K562 (cell line): Measurements from ENCODE around the gene ANXA10.

ENCODE experiments used
- CEBPB ChIP-seq: fragments of 450-650 bp; IDR thresholded peaks from 2 replicates; pipeline ENCODE4 v1.6.1; 2016; ENCODE audit warnings: missing genetic modification characterization, missing compliant biosample characterization
- CTBP1 ChIP-seq: fragments of 450-650 bp; IDR thresholded peaks from 2 replicates; pipeline ENCODE4 v1.6.1; 2016; ENCODE audit warnings: borderline replicate concordance
- EZH2 ChIP-seq: IDR thresholded peaks from 2 replicates; pipeline ENCODE4 v1.6.1; 2012; ENCODE audit warnings: low read depth, mild to moderate bottlenecking, inconsistent platforms, low read length, borderline replicate concordance
- GABPA ChIP-seq: fragments of 200-800 bp; sonication (Bioruptor generic); conservative IDR thresholded peaks from 2 replicates; pipeline ENCODE4 v1.6.1; 2016; ENCODE audit warnings: low read depth, missing genetic modification characterization, missing compliant biosample characterization
- MTA3 ChIP-seq: fragments of 450-650 bp; formaldehyde crosslinking; IDR thresholded peaks from 2 replicates; pipeline ENCODE4 v1.6.1; 2017; ENCODE audit warnings: mild to moderate bottlenecking, borderline replicate concordance
- MYC ChIP-seq, 2 experiments: fragments of 250-450 bp in 1 of 2; sonication (Bioruptor Pico) in 1 of 2; IDR thresholded peaks; 2 replicates each; pipeline versions ENCODE4 v1.5.1 to v1.6.1; 2012 to 2021; ENCODE audit warnings: low read depth in 2 of 2, borderline replicate concordance in 1 of 2, improper control_type of control experiment in 1 of 2, low read length in 1 of 2, mild to moderate bottlenecking in 1 of 2, moderate library complexity in 1 of 2
- NELFE ChIP-seq: IDR thresholded peaks from 2 replicates; pipeline ENCODE4 v1.6.1; 2011; ENCODE audit warnings: mild to moderate bottlenecking; ENCODE audit not compliant: insufficient read depth, insufficient read length
- POLR2A ChIP-seq: fragments of 450-650 bp; conservative IDR thresholded peaks from 2 replicates; pipeline ENCODE4 v1.6.1; 2016
- TBL1XR1 ChIP-seq, 2 experiments: IDR thresholded peaks; 2 replicates each; pipeline ENCODE4 v1.6.1; 2012; ENCODE audit warnings: improper control_type of control experiment in 2 of 2, low read length in 2 of 2, mild to moderate bottlenecking in 1 of 2
- TBP ChIP-seq: optimal IDR thresholded peaks from 2 replicates; pipeline ENCODE3; 2011; ENCODE audit warnings: low read depth, low read length, improper control_type of control experiment
- TF ChIP-seq, protein P1 (sequence below), 3 experiments: IDR thresholded peaks in 2 of 3; conservative IDR thresholded peaks in 1 of 3; 2 replicates each; pipeline ENCODE4 v1.5.1; 2011 to 2012; ENCODE audit warnings: low read length in 3 of 3, mild to moderate bottlenecking in 3 of 3, control low read depth in 2 of 3, improper control_type of control experiment in 1 of 3, inconsistent platforms in 1 of 3, low read depth in 1 of 3, mixed read lengths in 1 of 3, moderate library complexity in 1 of 3; ENCODE audit not compliant: insufficient read depth in 2 of 3
- TF ChIP-seq, protein P2 (sequence below): fragments of 250-450 bp; sonication (Bioruptor Pico); IDR thresholded peaks from 2 replicates; pipeline ENCODE4 v1.5.1; 2021; ENCODE audit warnings: mild to moderate bottlenecking
- TF ChIP-seq, protein P3 (sequence below), 2 experiments: fragments of 450-650 bp in 1 of 2; sonication (generic) in 1 of 2; formaldehyde crosslinking in 1 of 2; IDR thresholded peaks in 1 of 2; conservative IDR thresholded peaks in 1 of 2; 2 replicates each; pipeline versions ENCODE4 v1.6.1 to v1.8.1; 2016 to 2023; ENCODE audit warnings: mild to moderate bottlenecking in 2 of 2, moderate library complexity in 2 of 2, inconsistent platforms in 1 of 2, missing genetic modification reagents in 1 of 2

DNA sequence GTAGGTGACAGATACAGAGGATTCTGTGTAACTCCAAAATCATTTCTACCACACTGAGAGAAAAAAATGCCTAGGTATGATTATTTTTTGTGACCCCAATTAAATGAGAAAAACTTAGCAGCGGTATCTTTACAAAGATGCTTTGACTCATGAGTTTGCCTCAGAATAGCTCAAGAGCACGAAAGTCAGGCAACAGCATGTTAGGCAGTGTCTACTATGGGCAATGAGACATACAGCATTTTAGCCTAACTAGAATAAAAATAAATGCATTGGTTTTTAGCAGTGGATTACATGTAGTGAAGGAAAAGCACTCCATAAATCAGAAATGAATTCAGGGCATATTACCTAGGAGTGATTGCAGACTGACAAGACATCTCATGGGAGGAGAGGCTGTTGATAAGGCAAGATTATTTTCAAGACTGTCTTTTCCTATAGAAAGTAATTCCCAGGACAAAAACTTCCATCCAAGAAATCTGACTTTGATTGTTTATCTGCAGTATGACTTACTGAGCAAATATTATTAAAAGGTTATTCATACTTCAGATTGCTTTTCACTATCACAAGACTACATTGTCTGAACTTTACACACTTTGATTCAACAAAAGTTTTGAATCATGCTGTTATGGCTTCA is 3.6 kb downstream of the ANXA10 start:
- no peak for TF ChIP-seq MTA3
- TF ChIP-seq, protein P1, sequence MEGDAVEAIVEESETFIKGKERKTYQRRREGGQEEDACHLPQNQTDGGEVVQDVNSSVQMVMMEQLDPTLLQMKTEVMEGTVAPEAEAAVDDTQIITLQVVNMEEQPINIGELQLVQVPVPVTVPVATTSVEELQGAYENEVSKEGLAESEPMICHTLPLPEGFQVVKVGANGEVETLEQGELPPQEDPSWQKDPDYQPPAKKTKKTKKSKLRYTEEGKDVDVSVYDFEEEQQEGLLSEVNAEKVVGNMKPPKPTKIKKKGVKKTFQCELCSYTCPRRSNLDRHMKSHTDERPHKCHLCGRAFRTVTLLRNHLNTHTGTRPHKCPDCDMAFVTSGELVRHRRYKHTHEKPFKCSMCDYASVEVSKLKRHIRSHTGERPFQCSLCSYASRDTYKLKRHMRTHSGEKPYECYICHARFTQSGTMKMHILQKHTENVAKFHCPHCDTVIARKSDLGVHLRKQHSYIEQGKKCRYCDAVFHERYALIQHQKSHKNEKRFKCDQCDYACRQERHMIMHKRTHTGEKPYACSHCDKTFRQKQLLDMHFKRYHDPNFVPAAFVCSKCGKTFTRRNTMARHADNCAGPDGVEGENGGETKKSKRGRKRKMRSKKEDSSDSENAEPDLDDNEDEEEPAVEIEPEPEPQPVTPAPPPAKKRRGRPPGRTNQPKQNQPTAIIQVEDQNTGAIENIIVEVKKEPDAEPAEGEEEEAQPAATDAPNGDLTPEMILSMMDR (IDR thresholded peaks at IDR 0.05 in 2 of 3, conservative IDR thresholded peaks at IDR 0.05 in 1 of 3; ENCODE audit: insufficient read depth in 2 of 3, low read depth in 1 of 3, low read length in 3 of 3), result no peak
- TF ChIP-seq TBP, result no peak
- TF ChIP-seq, protein P2, sequence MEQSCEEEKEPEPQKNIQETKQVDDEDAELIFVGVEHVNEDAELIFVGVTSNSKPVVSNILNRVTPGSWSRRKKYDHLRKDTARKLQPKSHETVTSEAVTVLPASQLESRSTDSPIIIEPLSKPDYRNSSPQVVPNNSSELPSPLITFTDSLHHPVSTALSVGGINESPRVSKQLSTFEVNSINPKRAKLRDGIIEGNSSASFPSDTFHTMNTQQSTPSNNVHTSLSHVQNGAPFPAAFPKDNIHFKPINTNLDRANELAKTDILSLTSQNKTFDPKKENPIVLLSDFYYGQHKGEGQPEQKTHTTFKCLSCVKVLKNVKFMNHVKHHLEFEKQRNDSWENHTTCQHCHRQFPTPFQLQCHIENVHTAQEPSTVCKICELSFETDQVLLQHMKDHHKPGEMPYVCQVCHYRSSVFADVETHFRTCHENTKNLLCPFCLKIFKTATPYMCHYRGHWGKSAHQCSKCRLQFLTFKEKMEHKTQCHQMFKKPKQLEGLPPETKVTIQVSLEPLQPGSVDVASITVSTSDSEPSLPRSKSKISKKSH (CRISPR knock-in tag), result no peak
- no peak for TF ChIP-seq CTBP1
- TF ChIP-seq NELFE, result no peak
- no peak for TF ChIP-seq GABPA (tag)
- no peak for TF ChIP-seq POLR2A
- no peak for TF ChIP-seq EZH2
- TF ChIP-seq TBL1XR1 (IDR thresholded peaks at IDR 0.05; ENCODE audit: low read length in 2 of 2), result no peak
- TF ChIP-seq CEBPB (tag), result no peak
- TF ChIP-seq, protein P3, sequence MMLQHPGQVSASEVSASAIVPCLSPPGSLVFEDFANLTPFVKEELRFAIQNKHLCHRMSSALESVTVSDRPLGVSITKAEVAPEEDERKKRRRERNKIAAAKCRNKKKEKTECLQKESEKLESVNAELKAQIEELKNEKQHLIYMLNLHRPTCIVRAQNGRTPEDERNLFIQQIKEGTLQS (IDR thresholded peaks at IDR 0.05), result no peak
- TF ChIP-seq, protein P3 (CRISPR knock-in tag; conservative IDR thresholded peaks at IDR 0.05), result no peak
- no peak for TF ChIP-seq MYC (IDR thresholded peaks at IDR 0.05; ENCODE audit: low read depth, low read length)
- no peak for TF ChIP-seq MYC (CRISPR knock-in tag; IDR thresholded peaks at IDR 0.05; ENCODE audit: borderline replicate concordance, low read depth)
